Measurements from ENCODE around the gene HGF. TPM values are rescaled to one million over a fixed set of nuclear protein-coding genes. Genes with fewer than 3 reads are reported as not detected.

HGF gene
- total RNA-seq, 2 donors from 2014 or later = not detected

DNA sequence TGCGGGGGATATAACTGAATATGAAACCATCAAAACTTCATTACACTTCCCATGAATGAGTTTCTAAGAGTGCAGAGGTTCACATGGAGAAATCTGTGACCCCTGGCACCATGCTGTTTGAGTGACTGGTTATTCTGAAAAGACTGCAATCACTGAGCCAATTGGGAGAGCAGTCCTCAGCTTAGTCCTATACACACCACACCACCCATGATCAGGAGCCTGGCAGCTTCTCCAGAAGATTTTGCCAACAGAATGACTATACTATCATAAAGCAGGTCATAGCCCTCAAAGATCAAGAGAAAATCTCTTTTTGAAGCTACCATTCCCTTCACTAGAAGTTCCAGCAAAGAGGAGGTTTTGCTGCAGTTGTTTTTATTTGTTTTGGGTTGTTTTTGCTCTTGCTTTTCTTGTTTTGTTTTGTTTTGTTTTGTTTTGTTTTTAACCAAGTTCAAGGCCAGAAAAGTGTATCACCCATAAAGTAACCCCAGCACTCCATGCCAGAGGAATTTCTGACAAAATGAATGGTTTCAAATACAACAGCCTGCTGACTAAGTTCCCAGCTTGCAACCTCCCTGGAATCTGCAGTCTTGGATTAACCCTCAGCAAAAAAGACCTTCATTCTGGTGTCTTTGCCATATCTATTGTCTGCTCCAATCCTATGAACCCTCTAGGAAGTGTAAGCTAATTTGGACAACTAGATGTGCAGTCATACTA, 19.7 kb upstream of the HGF start:
- peaks cover 0 to 1% of the 10 kb centered on the region in 2 donors for H3K9me3 Mint-ChIP-seq
- no peak overlapping the region for H3K27ac Mint-ChIP-seq
- no peak overlapping the region for H3K4me3 Mint-ChIP-seq
- H3K36me3 Mint-ChIP-seq (ENCODE audit: insufficient read depth in 2 of 2) = no peaks in the 10 kb centered on the region
- no peaks in the 10 kb centered on the region for H3K27me3 Mint-ChIP-seq (ENCODE audit: low read depth)
- no peak for DNase-seq
- no peak for ATAC-seq (replicated peaks in 1 of 2)
- H3K4me1 Mint-ChIP-seq (ENCODE audit: low read depth) = no peaks in the 10 kb centered on the region

DNA sequence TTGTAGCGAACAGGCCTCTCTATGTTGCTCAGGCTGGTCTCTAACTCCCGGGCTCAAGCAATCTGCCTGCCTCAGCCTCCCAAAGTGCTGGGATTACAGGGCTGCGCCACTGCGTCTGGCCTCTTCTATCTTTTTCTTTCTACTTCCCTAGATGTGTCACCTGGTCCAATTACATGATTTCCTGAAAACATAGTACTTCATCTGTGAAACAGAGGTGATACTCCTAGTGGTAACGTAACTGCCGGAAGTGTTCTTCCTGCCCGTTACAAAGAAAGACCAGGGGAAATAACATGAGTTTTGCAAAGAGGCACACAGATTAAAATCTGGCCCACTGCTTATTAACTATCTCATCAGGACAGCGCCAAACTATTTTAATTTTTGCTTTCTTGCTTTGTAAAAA, 18.4 kb upstream of the HGF start:
- H3K27ac Mint-ChIP-seq = no peak overlapping the region
- DNase-seq (no peak), ATAC-seq (replicated peaks in 1 of 2) (no peak)
- H3K4me3 Mint-ChIP-seq = no peak overlapping the region
- no peaks in the 10 kb centered on the region for H3K27me3 Mint-ChIP-seq (ENCODE audit: low read depth)
- H3K36me3 Mint-ChIP-seq (ENCODE audit: insufficient read depth in 2 of 2) = no peaks in the 10 kb centered on the region
- peaks cover 0 to 1% of the 10 kb centered on the region in 2 donors for H3K9me3 Mint-ChIP-seq
- no peaks in the 10 kb centered on the region for H3K4me1 Mint-ChIP-seq (ENCODE audit: low read depth)

DNA sequence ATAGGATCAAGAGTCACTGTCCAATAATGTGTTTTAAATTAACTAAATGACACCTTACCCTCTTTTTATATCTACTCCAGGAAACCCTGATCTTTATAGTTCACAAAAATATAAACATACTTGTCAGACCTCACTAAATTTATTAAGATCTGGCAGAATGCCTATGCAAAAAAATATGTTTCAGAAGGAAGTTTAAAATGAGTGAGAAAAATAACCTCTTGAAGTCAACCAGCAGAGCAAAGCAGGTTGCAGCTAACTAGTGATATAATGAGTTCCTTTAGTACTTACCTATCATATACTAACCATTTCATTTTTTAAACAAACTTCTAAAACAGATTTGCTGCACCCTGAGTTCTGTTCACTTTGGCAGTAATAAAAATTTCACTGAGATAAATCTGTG, 14.0 kb upstream of the HGF start:
- ATAC-seq (replicated peaks in 1 of 2) = no peak
- DNase-seq = no peak
- Mint-ChIP-seq H3K27me3 (ENCODE audit: low read depth) (no peaks in the 10 kb centered on the region), H3K4me1 (ENCODE audit: low read depth) (no peaks in the 10 kb centered on the region), H3K4me3 (no peak overlapping the region), H3K36me3 (ENCODE audit: insufficient read depth in 2 of 2) (no peaks in the 10 kb centered on the region), H3K27ac (no peak overlapping the region), H3K9me3 (peaks cover 0 to 1% of the 10 kb centered on the region in 2 donors)

DNA sequence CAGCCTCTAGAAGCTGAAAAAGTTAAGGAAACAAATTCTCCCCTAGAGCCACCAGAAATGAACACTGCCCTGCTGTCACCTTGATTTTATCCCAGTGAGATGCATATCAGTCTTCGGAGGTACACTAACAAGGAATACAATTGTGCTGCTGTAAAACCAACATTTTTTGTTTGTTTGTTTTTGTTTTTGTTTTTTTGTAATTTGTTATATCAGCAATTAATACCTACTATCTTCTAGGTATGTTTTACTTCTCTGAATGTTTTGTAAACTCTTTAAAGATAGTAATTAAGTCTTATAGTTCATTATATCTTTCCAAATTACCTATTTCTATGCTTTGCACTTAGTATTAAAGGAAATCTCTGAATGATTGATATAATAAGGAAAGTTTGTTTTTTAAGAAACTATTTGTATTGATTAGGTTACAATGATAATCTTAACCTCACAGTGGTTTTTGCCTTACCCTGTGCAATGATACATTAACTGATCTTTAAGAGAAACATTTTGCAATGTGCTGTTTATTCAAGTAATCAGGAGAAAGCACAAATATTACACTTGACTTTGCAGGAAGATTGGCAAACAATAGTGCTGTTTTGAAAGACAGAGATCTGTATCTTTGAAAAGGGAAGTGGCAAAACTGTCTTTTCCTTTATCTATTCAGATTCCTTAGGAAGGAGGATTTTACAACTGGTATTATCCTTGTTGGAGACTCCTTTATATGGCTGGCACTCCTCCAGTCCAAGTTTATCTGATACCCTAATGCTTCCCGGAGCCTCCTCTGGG, 11.3 kb upstream of the HGF start:
- no peaks in the 10 kb centered on the region for H3K36me3 Mint-ChIP-seq (ENCODE audit: insufficient read depth in 2 of 2)

DNA sequence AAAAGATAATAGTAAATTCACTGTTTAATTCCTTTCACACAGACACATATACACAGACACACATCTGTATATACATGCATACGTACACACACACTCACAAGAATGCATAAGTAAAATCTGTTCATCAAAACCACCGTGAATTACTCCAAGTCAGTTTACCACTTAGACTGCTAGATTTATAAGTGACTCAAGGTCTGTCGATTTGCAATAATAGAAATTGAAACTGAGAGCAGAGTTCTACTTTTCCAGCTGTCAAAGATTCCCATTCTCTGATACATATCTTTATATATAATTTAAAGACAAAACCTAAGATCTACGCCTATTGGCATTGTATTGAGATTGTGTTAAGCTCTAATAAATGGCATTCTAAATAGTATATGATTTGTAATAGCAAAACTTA, 9.9 kb upstream of the HGF start:
- no peak for DNase-seq
- Mint-ChIP-seq H3K27ac (no peak overlapping the region), H3K9me3 (no peaks in the 10 kb centered on the region), H3K27me3 (ENCODE audit: low read depth) (no peaks in the 10 kb centered on the region), H3K4me3 (no peak overlapping the region), H3K4me1 (ENCODE audit: low read depth) (no peaks in the 10 kb centered on the region), H3K36me3 (ENCODE audit: insufficient read depth in 2 of 2) (no peaks in the 10 kb centered on the region)
- ATAC-seq (replicated peaks in 1 of 2) = no peak

More for the DNA sequence above, 11.3 kb upstream of the HGF start:
- Mint-ChIP-seq H3K9me3 (no peaks in the 10 kb centered on the region), H3K27me3 (ENCODE audit: low read depth) (no peaks in the 10 kb centered on the region), H3K4me3 (no peak overlapping the region), H3K27ac (no peak overlapping the region), H3K4me1 (ENCODE audit: low read depth) (no peaks in the 10 kb centered on the region)
- ATAC-seq (replicated peaks in 1 of 2) (no peak), DNase-seq (no peak)

DNA sequence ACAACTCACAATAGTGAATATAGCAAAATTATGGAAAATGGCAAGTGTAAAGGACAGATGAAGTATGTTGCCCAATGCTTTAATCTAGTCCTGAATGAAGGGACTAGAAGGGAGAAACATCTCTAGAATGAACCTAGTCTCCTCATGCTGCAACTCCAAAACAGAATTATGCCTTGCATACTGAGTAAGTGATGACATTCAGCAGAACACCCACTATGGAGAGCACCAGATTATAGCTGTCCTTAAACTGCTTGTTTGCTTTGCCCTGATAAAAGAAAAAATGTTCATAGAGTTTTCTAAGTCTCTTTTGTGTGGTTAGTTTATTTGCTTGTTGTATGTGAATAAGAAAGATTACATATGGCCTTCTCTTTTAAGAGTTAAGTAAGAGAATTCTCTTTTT, 7.8 kb upstream of the HGF start:
- no peak for DNase-seq
- no peaks in the 10 kb centered on the region for H3K36me3 Mint-ChIP-seq (ENCODE audit: insufficient read depth in 2 of 2)
- no peaks in the 10 kb centered on the region for H3K27me3 Mint-ChIP-seq (ENCODE audit: low read depth)
- no peak overlapping the region for H3K27ac Mint-ChIP-seq
- H3K4me1 Mint-ChIP-seq (ENCODE audit: low read depth) = no peaks in the 10 kb centered on the region
- H3K4me3 Mint-ChIP-seq = no peak overlapping the region
- ATAC-seq (replicated peaks in 1 of 2) = no peak
- H3K9me3 Mint-ChIP-seq = no peaks in the 10 kb centered on the region

DNA sequence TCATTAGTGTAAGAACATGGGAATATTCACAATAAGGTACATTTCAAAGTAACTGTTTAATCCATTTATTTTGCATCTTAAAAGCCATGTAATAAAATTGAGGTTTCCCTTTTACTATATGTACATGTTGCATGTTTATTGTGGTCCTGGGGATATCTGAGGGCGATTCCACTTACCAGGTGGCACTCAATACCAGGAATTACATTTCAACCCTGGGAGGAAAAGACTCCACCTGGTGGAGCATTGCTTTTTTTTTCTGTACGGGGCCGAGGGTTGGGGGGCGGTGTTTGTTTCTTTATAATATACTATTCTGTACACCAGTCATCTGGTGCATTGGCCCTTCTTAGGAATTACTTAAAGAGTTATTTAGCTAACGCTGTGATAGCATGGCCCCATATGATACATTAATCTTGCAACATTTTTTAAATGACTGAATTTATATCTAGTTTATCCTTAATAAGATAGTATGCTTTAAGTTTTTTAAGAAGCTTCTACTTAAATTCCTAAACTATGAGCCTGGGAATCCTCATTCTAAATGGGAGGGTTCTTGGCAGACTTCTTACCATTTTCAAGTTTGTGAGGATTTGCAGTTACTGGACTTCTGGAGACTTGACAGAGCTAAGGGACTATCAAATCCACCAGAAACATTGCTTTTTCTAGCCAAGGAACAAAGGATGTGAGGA, 7.2 kb upstream of the HGF start:
- H3K27me3 Mint-ChIP-seq (ENCODE audit: low read depth) = no peaks in the 10 kb centered on the region
- no peak overlapping the region for H3K27ac Mint-ChIP-seq
- DNase-seq (no peak), ATAC-seq (replicated peaks in 1 of 2) (no peak)
- no peak overlapping the region for H3K4me3 Mint-ChIP-seq
- H3K9me3 Mint-ChIP-seq = no peaks in the 10 kb centered on the region
- no peaks in the 10 kb centered on the region for H3K4me1 Mint-ChIP-seq (ENCODE audit: low read depth)
- no peaks in the 10 kb centered on the region for H3K36me3 Mint-ChIP-seq (ENCODE audit: insufficient read depth in 2 of 2)

DNA sequence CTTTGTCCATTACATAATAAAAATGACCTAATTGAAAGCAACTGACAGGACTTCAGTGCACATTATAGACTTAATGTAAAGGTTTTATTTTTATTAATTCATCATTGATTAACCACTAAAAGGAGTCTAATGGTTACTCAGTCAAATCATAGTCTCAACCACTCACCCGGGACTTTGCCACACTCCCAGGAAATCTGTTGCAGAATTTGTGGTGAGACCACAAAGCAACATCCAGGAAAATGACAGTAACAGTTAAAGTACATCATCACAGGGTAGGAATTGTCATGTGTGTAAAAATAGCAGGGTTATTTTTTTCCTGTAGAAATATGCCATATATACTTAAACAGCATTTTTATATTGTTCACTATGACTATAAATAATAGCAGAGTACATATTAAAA, 6.3 kb upstream of the HGF start:
- Mint-ChIP-seq H3K9me3 (no peaks in the 10 kb centered on the region), H3K4me3 (no peak overlapping the region), H3K27me3 (ENCODE audit: low read depth) (no peaks in the 10 kb centered on the region), H3K27ac (no peak overlapping the region), H3K36me3 (ENCODE audit: insufficient read depth in 2 of 2) (no peaks in the 10 kb centered on the region), H3K4me1 (ENCODE audit: low read depth) (no peaks in the 10 kb centered on the region)
- DNase-seq (no peak), ATAC-seq (replicated peaks in 1 of 2) (no peak)

DNA sequence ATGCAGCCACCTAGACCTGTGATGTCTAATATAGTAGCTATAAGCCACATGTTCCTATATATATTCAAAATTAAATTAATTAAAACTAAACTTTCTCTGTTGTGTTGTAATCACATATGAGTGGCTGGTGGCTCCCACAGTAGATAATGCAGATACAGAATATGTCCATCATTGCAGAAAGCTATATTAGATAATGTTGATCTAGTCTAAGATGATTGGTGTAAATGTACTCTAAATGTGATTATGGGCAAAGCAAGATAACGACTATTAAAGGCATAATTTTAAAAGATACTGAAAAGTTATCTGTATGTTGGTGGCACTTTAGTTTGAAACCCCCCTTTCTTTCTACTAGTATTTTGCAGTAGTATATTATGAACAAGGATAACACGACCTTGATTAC, 5.7 kb upstream of the HGF start:
- H3K27me3 Mint-ChIP-seq (ENCODE audit: low read depth) = no peaks in the 10 kb centered on the region
- H3K9me3 Mint-ChIP-seq = no peaks in the 10 kb centered on the region
- no peaks in the 10 kb centered on the region for H3K4me1 Mint-ChIP-seq (ENCODE audit: low read depth)
- H3K36me3 Mint-ChIP-seq (ENCODE audit: insufficient read depth in 2 of 2) = no peaks in the 10 kb centered on the region
- ATAC-seq (replicated peaks in 1 of 2) (no peak), DNase-seq (no peak)
- no peak overlapping the region for H3K27ac Mint-ChIP-seq
- no peak overlapping the region for H3K4me3 Mint-ChIP-seq

DNA sequence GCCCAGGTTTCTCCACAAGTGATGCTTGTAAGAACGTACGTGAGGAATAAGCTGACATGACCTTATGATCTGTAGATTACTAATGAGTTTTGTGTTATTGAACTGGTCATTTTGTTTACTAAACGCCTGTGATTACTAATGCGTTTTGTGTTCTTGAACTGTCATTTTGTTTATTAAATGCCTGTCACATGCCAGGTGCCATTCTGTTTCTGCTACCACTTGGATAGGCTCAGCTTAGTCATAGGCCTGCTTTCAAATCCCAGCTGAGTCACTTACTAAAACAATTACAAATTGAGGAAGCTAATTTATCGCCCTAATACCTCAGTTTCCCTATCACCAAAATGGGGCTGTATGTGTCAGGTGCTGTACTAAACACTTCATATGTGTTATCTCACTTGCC, 4.7 kb upstream of the HGF start:
- Mint-ChIP-seq H3K4me3 (no peak overlapping the region), H3K27me3 (ENCODE audit: low read depth) (peaks cover 7% of the 10 kb centered on the region), H3K27ac (no peak overlapping the region), H3K4me1 (ENCODE audit: low read depth) (no peaks in the 10 kb centered on the region), H3K36me3 (ENCODE audit: insufficient read depth in 2 of 2) (no peaks in the 10 kb centered on the region), H3K9me3 (no peaks in the 10 kb centered on the region)
- no peak for ATAC-seq (replicated peaks in 1 of 2)
- DNase-seq = no peak

DNA sequence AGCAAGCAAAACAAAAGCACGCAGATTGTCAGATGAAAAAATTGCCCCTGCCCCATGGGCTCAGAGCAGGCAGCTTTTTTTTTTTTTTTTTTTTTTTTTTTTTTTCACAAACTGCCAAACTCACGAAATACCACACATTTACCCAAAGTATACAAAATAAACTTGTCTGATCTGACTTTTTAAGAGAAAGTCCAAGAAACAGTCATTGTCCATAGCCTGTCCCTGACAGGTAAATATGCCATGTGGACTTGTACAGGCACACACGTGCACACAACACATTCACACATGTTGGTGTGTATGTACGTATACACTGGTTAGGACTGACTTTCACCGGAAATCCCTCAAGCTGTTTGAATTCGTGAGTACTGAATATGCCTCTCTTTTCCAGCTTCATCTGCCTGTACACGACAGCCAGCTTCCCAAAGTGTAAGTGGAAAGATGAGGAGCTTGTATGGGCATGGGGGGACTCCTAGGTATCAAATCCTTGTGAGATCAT, 929 bp upstream of the HGF start:
- Mint-ChIP-seq H3K36me3 (ENCODE audit: insufficient read depth in 2 of 2) (no peaks in the 10 kb centered on the region), H3K4me3 (no peak overlapping the region), H3K4me1 (ENCODE audit: low read depth) (no peaks in the 10 kb centered on the region), H3K27me3 (ENCODE audit: low read depth) (peaks cover 14% of the 10 kb centered on the region), H3K9me3 (peaks cover 0 to 3% of the 10 kb centered on the region in 2 donors), H3K27ac (no peak overlapping the region)
- ATAC-seq (replicated peaks in 1 of 2) = no peak
- no peak for DNase-seq

DNA sequence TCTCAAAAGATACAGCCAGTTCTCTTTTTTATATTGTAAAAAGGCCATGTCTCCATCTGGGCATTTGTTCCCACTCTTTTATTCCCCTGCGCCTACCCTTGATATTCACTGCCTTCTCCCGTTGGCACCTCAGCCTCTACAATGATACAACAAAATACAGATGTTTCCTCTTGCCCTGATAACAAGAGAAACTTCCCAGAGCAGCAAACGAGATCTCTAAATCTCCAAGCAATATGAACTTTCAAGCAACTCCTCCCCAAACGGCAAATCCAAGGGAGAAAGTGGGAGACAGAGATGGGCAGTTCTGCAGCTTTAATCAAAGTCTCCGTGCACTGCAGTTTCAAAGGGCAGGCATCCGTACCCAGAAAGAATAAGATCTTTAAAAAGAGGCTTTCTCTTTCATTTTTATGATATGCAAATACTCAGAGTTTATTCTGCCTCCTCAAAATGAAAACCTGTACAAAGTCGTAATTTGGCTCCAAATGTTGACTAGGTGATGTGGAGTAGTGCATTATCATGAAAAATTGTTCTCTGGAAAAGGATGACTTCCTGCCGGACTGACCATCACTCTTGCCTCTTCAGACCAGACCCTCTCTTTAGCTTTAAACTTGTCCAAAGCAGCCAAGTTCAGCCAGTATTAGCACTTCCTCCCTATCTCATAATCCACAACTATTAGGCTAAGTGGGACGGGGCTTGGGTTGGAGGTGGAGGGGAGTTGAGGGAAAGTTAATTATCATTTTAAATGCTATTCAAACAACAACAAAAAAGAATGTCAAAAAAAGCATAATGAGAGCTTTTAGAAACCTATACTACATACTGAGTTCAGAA, 682 bp downstream of the HGF start:
- ATAC-seq (replicated peaks in 1 of 2) = no peak
- H3K27me3 Mint-ChIP-seq (ENCODE audit: low read depth) = peaks cover 14% of the 10 kb centered on the region
- no peak overlapping the region for H3K4me3 Mint-ChIP-seq
- peaks cover 1 to 3% of the 10 kb centered on the region in 2 donors for H3K9me3 Mint-ChIP-seq
- no peaks in the 10 kb centered on the region for H3K36me3 Mint-ChIP-seq (ENCODE audit: insufficient read depth in 2 of 2)
- H3K27ac Mint-ChIP-seq = no peak overlapping the region
- no peaks in the 10 kb centered on the region for H3K4me1 Mint-ChIP-seq (ENCODE audit: low read depth)
- DNase-seq = no peak

DNA sequence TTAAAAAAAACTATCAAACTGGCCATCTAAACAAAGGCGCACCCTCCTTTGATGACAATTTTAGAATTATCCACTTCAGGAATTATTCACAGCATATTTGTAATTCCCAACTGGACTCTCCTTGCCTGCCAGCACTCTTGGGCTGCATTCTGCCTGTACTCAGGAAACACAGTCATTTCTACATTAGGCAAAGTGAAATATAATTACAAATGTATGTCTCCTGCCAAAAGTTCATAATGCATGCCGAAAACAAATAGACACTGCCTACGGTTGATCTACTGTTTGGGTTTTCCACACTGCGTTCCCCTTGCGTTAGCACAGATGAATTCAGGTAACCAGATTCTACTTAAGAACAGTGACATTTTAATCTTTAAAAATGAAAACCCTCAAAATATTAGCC, 1.9 kb downstream of the HGF start:
- ATAC-seq (replicated peaks in 1 of 2) = no peak
- no peak overlapping the region for H3K27ac Mint-ChIP-seq

More for the DNA sequence above, 1.9 kb downstream of the HGF start:
- no peaks in the 10 kb centered on the region for H3K4me1 Mint-ChIP-seq (ENCODE audit: low read depth)
- no peaks in the 10 kb centered on the region for H3K36me3 Mint-ChIP-seq (ENCODE audit: insufficient read depth in 2 of 2)
- H3K4me3 Mint-ChIP-seq = no peak overlapping the region
- H3K27me3 Mint-ChIP-seq (ENCODE audit: low read depth) = peaks cover 14% of the 10 kb centered on the region
- H3K9me3 Mint-ChIP-seq = peaks cover 1 to 3% of the 10 kb centered on the region in 2 donors
- DNase-seq = no peak

All from activated T-cell treated with anti-CD3 and anti-CD28 coated beads, Interleukin-2, amount 50 U/mL, for 72 hours (primary cell).